H1 (cell line): ENCODE measurements around the gene GPBP1. TPM values are rescaled to one million over a fixed set of nuclear protein-coding genes. Genes with fewer than 3 reads are reported as not detected.

Source experiments
- BCL11A ChIP-seq, 2 experiments: IDR thresholded peaks; one replicate each; pipeline ENCODE4 v1.6.1; 2011; ENCODE audit warnings: low read depth in 2 of 2, low read length in 2 of 2, mild to moderate bottlenecking in 2 of 2
- CBX5 ChIP-seq: fragments of 300-800, 300-1000 bp; sonication (generic); IDR thresholded peaks from 2 replicates; pipeline ENCODE4 v1.7.1; 2016; ENCODE audit warnings: antibody characterized with exemption, low read length, low read depth
- EZH2 ChIP-seq: fragments of 200-600 bp; sonication (generic); IDR thresholded peaks from 2 replicates; pipeline ENCODE4 v1.7.1; 2012; ENCODE audit warnings: low read depth, mild to moderate bottlenecking, moderate library complexity, low read length, inconsistent platforms; ENCODE audit not compliant: severe bottlenecking
- GTF2F1 ChIP-seq: IDR thresholded peaks from 2 replicates; pipeline ENCODE4 v1.6.1; 2012; ENCODE audit warnings: low read depth, low read length, improper control_type of control experiment, borderline replicate concordance
- KDM4A ChIP-seq: IDR thresholded peaks from one replicate; pipeline ENCODE4 v1.7.1; 2012; ENCODE audit warnings: low read depth, mild to moderate bottlenecking, moderate library complexity, low read length, inconsistent platforms; ENCODE audit not compliant: severe bottlenecking
- PHF8 ChIP-seq: fragments of 200-600 bp; sonication (generic); conservative IDR thresholded peaks from 2 replicates; pipeline ENCODE4 v1.7.1; 2012; ENCODE audit warnings: low read depth, mild to moderate bottlenecking, inconsistent platforms, low read length, moderate library complexity
- SIRT6 ChIP-seq: IDR thresholded peaks from one replicate; pipeline ENCODE4 v1.7.1; 2012; ENCODE audit warnings: low read length, inconsistent platforms
- SP1 ChIP-seq: IDR thresholded peaks from 2 replicates; pipeline ENCODE4 v1.6.1; 2011; ENCODE audit warnings: low read depth, low read length
- TCF12 ChIP-seq: IDR thresholded peaks from 2 replicates; pipeline ENCODE4 v1.6.1; 2011; ENCODE audit warnings: low read depth, mild to moderate bottlenecking, low read length
- polyA plus RNA-seq, 7 experiments: library from polyadenylated mRNA; depleted of rRNA in 3 of 7; stranded (reverse) in 5 of 7; unstranded in 2 of 7; fragments of >200 nt in 5 of 7; fragments of 200-250 nt in 2 of 7; gene quantifications; 1 replicate in 5 of 7; 2 replicates in 1 of 7; 4 replicates in 1 of 7; pipeline versions ENCODE4 v1.2.1 to v1.2.3, GENCODE V29; 2011 to 2013; ENCODE audit warnings: missing spikeins in 2 of 7, mixed read lengths in 2 of 7
- total RNA-seq: library from RNA; stranded (reverse); fragmentation: NEBNext Ultra II Directional; extraction: Animal tissue kit (Norgen Biotek cat#: 25700); gene quantifications from 2 replicates; pipeline ENCODE4 v1.2.1, GENCODE V29; 2021
- TF ChIP-seq, protein P1 (sequence below): fragments of 300-600 bp; sonication (generic); IDR thresholded peaks from 2 replicates; pipeline ENCODE4 v1.7.1; 2012; ENCODE audit warnings: low read length, moderate library complexity, mild to moderate bottlenecking, inconsistent platforms; ENCODE audit not compliant: insufficient replicate concordance

GPBP1 gene
- total and polyA plus RNA-seq, 2 of the 8 experiments (the other 6 are each of a cell fraction or from before 2014, with no cell fraction given): 29.2 to 108 TPM

DNA sequence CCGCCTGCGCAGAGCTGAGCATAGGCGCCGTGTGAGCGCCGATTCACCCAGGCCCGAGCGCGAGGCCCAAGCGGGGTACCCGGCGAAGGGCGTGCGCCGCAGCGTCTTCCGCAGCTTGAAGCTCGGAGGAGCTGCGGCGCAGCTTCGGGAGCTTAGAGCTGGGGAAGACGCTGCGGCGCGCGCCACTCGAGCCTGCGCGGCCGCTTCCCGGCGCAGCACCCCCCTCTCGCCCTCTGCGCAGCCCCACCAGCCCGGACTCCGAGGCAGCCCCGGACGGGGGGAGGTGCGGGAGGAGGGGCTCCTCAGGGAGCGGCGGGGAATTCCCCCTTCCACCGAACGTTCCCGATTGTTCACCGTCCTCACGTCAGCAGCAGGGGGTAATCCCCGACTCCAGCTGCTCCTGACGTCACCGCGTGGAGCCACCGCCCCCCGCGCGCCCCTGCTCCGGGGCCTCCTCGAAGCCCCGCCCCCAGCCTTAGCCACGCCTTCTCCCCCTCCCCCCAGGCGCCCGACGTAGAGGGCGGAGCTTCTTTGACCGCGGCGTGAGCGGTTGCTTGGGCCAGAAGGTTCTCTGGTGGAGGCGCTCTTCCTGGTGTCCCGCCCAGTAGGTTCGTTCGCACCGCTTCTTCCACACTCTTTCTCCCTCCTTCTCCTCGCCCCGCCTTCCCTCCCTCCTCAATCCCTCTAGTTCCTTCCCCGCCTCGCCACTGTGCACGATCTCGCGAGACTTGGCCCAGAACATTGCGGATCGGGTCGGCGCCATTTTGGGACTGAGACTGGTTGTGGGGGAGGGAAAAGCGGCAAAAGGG, at the start of gene GPBP1 (continued):
- TF ChIP-seq SP1 (peak; percentile 76), BCL11A (IDR thresholded peaks at IDR 0.05; ENCODE audit: low read depth in 2 of 2, low read length in 2 of 2) (no peak), SIRT6 (no peak), GTF2F1 (peak; percentile 55; the same call in 1 of the 2 replicates), EZH2 (no peak), CBX5 (no peak), TCF12 (peak; percentile 71; the same call in 1 of the 2 replicates), PHF8 (peak; percentile 77), KDM4A (peak; percentile 37)
- TF ChIP-seq, protein P1, sequence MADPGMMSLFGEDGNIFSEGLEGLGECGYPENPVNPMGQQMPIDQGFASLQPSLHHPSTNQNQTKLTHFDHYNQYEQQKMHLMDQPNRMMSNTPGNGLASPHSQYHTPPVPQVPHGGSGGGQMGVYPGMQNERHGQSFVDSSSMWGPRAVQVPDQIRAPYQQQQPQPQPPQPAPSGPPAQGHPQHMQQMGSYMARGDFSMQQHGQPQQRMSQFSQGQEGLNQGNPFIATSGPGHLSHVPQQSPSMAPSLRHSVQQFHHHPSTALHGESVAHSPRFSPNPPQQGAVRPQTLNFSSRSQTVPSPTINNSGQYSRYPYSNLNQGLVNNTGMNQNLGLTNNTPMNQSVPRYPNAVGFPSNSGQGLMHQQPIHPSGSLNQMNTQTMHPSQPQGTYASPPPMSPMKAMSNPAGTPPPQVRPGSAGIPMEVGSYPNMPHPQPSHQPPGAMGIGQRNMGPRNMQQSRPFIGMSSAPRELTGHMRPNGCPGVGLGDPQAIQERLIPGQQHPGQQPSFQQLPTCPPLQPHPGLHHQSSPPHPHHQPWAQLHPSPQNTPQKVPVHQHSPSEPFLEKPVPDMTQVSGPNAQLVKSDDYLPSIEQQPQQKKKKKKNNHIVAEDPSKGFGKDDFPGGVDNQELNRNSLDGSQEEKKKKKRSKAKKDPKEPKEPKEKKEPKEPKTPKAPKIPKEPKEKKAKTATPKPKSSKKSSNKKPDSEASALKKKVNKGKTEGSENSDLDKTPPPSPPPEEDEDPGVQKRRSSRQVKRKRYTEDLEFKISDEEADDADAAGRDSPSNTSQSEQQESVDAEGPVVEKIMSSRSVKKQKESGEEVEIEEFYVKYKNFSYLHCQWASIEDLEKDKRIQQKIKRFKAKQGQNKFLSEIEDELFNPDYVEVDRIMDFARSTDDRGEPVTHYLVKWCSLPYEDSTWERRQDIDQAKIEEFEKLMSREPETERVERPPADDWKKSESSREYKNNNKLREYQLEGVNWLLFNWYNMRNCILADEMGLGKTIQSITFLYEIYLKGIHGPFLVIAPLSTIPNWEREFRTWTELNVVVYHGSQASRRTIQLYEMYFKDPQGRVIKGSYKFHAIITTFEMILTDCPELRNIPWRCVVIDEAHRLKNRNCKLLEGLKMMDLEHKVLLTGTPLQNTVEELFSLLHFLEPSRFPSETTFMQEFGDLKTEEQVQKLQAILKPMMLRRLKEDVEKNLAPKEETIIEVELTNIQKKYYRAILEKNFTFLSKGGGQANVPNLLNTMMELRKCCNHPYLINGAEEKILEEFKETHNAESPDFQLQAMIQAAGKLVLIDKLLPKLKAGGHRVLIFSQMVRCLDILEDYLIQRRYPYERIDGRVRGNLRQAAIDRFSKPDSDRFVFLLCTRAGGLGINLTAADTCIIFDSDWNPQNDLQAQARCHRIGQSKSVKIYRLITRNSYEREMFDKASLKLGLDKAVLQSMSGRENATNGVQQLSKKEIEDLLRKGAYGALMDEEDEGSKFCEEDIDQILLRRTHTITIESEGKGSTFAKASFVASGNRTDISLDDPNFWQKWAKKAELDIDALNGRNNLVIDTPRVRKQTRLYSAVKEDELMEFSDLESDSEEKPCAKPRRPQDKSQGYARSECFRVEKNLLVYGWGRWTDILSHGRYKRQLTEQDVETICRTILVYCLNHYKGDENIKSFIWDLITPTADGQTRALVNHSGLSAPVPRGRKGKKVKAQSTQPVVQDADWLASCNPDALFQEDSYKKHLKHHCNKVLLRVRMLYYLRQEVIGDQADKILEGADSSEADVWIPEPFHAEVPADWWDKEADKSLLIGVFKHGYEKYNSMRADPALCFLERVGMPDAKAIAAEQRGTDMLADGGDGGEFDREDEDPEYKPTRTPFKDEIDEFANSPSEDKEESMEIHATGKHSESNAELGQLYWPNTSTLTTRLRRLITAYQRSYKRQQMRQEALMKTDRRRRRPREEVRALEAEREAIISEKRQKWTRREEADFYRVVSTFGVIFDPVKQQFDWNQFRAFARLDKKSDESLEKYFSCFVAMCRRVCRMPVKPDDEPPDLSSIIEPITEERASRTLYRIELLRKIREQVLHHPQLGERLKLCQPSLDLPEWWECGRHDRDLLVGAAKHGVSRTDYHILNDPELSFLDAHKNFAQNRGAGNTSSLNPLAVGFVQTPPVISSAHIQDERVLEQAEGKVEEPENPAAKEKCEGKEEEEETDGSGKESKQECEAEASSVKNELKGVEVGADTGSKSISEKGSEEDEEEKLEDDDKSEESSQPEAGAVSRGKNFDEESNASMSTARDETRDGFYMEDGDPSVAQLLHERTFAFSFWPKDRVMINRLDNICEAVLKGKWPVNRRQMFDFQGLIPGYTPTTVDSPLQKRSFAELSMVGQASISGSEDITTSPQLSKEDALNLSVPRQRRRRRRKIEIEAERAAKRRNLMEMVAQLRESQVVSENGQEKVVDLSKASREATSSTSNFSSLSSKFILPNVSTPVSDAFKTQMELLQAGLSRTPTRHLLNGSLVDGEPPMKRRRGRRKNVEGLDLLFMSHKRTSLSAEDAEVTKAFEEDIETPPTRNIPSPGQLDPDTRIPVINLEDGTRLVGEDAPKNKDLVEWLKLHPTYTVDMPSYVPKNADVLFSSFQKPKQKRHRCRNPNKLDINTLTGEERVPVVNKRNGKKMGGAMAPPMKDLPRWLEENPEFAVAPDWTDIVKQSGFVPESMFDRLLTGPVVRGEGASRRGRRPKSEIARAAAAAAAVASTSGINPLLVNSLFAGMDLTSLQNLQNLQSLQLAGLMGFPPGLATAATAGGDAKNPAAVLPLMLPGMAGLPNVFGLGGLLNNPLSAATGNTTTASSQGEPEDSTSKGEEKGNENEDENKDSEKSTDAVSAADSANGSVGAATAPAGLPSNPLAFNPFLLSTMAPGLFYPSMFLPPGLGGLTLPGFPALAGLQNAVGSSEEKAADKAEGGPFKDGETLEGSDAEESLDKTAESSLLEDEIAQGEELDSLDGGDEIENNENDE: no peak
